ENCODE measurements around the gene LHX2. TPM values are rescaled to one million over a fixed set of nuclear protein-coding genes. Genes with fewer than 3 reads are reported as not detected.

LHX2 gene
- total and polyA plus RNA-seq, 2 experiments from 2014 or later, result not detected

DNA sequence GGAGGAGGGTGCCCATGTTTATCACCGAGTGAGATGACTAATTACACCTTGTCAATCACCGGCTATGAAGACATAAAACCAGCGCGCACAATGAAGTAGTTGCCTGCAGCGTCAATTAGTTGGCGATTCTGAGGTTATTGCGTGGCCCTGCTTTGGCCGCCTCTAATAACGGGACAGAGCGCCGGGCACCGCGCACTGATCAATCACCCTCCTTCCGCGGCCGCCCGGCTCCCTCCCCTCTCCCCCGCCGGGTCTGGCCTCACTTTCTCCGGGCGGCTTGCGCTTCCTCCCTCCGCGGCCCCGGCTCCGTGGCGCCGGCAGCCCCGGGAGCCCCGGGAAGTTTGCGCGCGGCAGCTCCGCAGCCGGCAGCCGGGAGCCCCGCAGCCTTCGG, 3.3 kb upstream of the LHX2 start:
- WGBS, 2 experiments (ENCODE audit: low coverage in 1 of 2, low lambda C conversion rate in 2 of 2, missing lambda C conversion rate in 2 of 2), result 3% methylated on average over 38 of the region's 38 CpGs
- in situ Hi-C loops (cut with MboI), result no loop called here
- H3K27ac ChIP-seq, result no peak overlapping the region
- H3K36me3 ChIP-seq (ENCODE audit: low read depth), result no peaks in the 10 kb centered on the region
- no peaks in the 10 kb centered on the region for H3K9me2 ChIP-seq (ENCODE audit: insufficient read depth)
- H4K20me1 ChIP-seq (ENCODE audit: insufficient read depth), result no peaks in the 10 kb centered on the region
- DNase-seq, result no peak
- H3K79me2 ChIP-seq (ENCODE audit: insufficient read depth), result no peaks in the 10 kb centered on the region
- H3K4me3 ChIP-seq, result no peak overlapping the region
- no peaks in the 10 kb centered on the region for H3K9me3 ChIP-seq (ENCODE audit: low read depth)
- no peak overlapping the region for H3K9ac ChIP-seq
- H3K27me3 ChIP-seq (replicated peaks; ENCODE audit: insufficient read depth), result peaks cover 88% of the 10 kb centered on the region
- no peak overlapping the region for H3K4me2 ChIP-seq (ENCODE audit: unreplicated experiment)
- H2AFZ ChIP-seq, result no peak overlapping the region
- H3F3A ChIP-seq (ENCODE audit: insufficient read depth), result no peaks in the 10 kb centered on the region
- H3K4me1 ChIP-seq (ENCODE audit: insufficient read depth), result no peaks in the 10 kb centered on the region
- TF ChIP-seq EZH2 (IDR thresholded peaks at IDR 0.05; ENCODE audit: insufficient read depth, poor library complexity, severe bottlenecking), result peak; percentile 87
- TF ChIP-seq EZH2phosphoT487 (IDR thresholded peaks at IDR 0.05; ENCODE audit: insufficient read depth, low read depth), result peak; percentile 18; the same call in 1 of the 2 replicates

DNA sequence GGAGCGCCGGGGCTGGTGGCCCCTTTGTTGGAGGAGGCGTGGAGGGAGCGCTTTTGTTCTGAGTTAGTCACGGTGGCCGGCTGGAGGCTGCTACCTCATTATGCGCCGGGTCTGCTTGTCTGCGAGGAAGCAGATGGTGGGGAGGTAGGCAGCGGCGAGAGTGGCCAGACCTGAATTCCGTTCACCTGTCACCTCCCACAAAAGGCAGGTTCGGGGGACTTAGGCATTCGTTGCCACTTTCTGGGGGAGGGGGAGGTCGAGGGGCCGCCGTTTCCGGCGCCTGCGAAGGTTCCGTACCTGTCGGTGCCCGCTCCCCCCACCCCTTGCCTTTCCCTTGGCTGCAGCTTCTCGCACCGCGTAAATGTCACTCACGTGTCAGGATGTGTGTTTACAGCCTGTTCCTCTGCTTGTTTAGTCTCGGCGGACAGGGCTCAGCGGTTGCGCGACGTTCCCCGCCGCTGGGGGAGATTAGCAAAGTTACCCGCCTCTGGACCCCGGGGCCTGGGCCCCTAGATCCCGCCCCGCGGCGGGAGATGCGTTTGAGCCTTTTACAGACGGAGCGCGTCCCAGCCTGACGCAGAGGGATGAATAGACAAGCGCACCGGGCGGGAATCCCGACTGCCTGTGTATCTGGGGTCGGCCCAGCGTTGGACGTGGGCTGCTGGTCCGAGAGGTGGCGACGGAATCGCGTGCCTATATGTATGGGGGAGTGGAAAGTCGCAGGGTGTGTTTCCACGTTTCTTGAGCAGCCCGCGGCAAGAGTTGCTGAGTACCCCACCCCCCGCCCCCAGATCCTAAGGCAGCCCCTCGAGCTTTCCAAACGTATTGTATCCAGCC, 2.7 kb upstream of the LHX2 start:
- WGBS, 2 experiments (ENCODE audit: low coverage in 1 of 2, low lambda C conversion rate in 2 of 2, missing lambda C conversion rate in 2 of 2), result 4% methylated on average over 55 to 65 of the region's 65 CpGs
- H3K4me3 ChIP-seq, result no peak overlapping the region
- in situ Hi-C loops (cut with MboI), result no loop called here
- H3K36me3 ChIP-seq (ENCODE audit: low read depth), result no peaks in the 10 kb centered on the region
- no peaks in the 10 kb centered on the region for H3K9me3 ChIP-seq (ENCODE audit: low read depth)
- DNase-seq, result no peak
- H4K20me1 ChIP-seq (ENCODE audit: insufficient read depth), result no peaks in the 10 kb centered on the region
- H3K4me1 ChIP-seq (ENCODE audit: insufficient read depth), result no peaks in the 10 kb centered on the region
- H2AFZ ChIP-seq, result no peak overlapping the region
- peaks cover 82% of the 10 kb centered on the region for H3K27me3 ChIP-seq (replicated peaks; ENCODE audit: insufficient read depth)
- no peaks in the 10 kb centered on the region for H3F3A ChIP-seq (ENCODE audit: insufficient read depth)
- no peak overlapping the region for H3K4me2 ChIP-seq (ENCODE audit: unreplicated experiment)
- H3K27ac ChIP-seq, result no peak overlapping the region
- H3K79me2 ChIP-seq (ENCODE audit: insufficient read depth), result no peaks in the 10 kb centered on the region
- no peak overlapping the region for H3K9ac ChIP-seq
- no peak for TF ChIP-seq EZH2phosphoT487 (IDR thresholded peaks at IDR 0.05; ENCODE audit: insufficient read depth, low read depth)
- TF ChIP-seq EZH2 (IDR thresholded peaks at IDR 0.05; ENCODE audit: insufficient read depth, poor library complexity, severe bottlenecking), result peak; percentile 8
- H3K9me2 ChIP-seq (ENCODE audit: insufficient read depth), result no peaks in the 10 kb centered on the region

DNA sequence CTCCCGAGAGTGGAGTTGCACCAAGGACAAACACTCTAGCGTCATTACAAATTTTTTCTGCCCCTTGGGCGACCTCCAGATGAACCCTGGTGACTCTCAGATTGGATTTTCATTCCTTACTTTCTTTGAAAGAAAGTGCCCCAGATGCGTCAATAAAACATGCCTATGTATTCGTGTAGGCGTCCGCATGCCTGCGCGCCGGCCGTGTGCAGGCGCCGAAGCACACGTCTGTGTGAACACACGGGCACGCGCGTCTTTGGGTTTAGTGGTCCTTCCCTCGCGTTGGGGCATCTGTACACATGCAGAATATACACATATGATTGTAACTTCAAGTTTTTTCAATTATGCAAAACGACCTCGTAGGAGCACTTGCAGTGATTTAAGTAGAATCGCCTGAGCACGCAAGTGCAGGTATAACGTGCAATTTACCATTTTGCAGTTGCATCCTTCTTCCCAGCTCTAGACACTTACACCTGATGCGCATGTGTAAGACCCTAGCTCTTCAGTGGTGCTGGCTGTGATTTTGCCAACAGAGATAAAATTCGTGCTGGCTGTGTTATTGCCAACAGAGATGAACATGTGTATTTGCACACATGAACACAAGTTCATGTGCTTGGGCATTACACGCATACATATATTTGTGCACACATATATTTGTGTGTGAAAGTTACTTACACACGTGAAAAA, 1.9 kb upstream of the LHX2 start:
- no peak overlapping the region for H3K9ac ChIP-seq
- DNase-seq, result no peak
- H4K20me1 ChIP-seq (ENCODE audit: insufficient read depth), result no peaks in the 10 kb centered on the region
- no peak overlapping the region for H3K4me2 ChIP-seq (ENCODE audit: unreplicated experiment)
- no peak overlapping the region for H3K4me3 ChIP-seq
- no peaks in the 10 kb centered on the region for H3F3A ChIP-seq (ENCODE audit: insufficient read depth)
- in situ Hi-C loops (cut with MboI), result no loop called here
- no peak overlapping the region for H3K27ac ChIP-seq
- peaks cover 79% of the 10 kb centered on the region for H3K27me3 ChIP-seq (replicated peaks; ENCODE audit: insufficient read depth)
- 32 to 41% methylated on average over 29 of the region's 29 CpGs for WGBS, 2 experiments (ENCODE audit: low coverage in 1 of 2, low lambda C conversion rate in 2 of 2, missing lambda C conversion rate in 2 of 2)
- no peaks in the 10 kb centered on the region for H3K9me3 ChIP-seq (ENCODE audit: low read depth)
- TF ChIP-seq EZH2 (IDR thresholded peaks at IDR 0.05; ENCODE audit: insufficient read depth, poor library complexity, severe bottlenecking) (no peak), EZH2phosphoT487 (IDR thresholded peaks at IDR 0.05; ENCODE audit: insufficient read depth, low read depth) (no peak)
- no peaks in the 10 kb centered on the region for H3K9me2 ChIP-seq (ENCODE audit: insufficient read depth)
- no peaks in the 10 kb centered on the region for H3K36me3 ChIP-seq (ENCODE audit: low read depth)
- no peaks in the 10 kb centered on the region for H3K79me2 ChIP-seq (ENCODE audit: insufficient read depth)
- H2AFZ ChIP-seq, result no peak overlapping the region
- no peaks in the 10 kb centered on the region for H3K4me1 ChIP-seq (ENCODE audit: insufficient read depth)

DNA sequence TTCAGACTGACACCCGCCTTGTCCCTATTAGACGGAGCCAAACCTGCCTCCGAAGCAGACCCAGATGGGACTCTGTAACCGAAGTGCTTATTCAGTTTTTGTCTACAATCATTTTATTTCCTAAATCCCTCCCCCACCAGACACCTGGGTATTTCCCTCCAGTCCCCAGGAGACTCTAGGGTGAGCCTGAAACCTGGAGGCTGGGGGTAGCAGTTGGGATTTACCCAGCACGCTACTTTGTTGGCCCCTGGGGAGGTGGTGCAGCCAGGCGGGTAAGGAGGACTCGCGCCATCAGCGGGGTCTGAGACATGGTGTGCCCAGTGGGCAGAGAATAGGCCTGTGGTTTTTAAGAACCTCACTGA, 1.3 kb upstream of the LHX2 start:
- no peak for DNase-seq
- Histone ChIP-seq H3K27me3 (replicated peaks; ENCODE audit: insufficient read depth) (peaks cover 73% of the 10 kb centered on the region), H3K4me2 (ENCODE audit: unreplicated experiment) (no peak overlapping the region), H3F3A (ENCODE audit: insufficient read depth) (no peaks in the 10 kb centered on the region), H3K9ac (no peak overlapping the region), H3K4me3 (no peak overlapping the region), H3K4me1 (ENCODE audit: insufficient read depth) (no peaks in the 10 kb centered on the region), H3K27ac (no peak overlapping the region), H4K20me1 (ENCODE audit: insufficient read depth) (no peaks in the 10 kb centered on the region), H3K9me2 (ENCODE audit: insufficient read depth) (no peaks in the 10 kb centered on the region), H3K79me2 (ENCODE audit: insufficient read depth) (no peaks in the 10 kb centered on the region), H3K9me3 (ENCODE audit: low read depth) (no peaks in the 10 kb centered on the region), H2AFZ (no peak overlapping the region), H3K36me3 (ENCODE audit: low read depth) (no peaks in the 10 kb centered on the region)
- TF ChIP-seq EZH2phosphoT487 (IDR thresholded peaks at IDR 0.05; ENCODE audit: insufficient read depth, low read depth) (no peak), EZH2 (IDR thresholded peaks at IDR 0.05; ENCODE audit: insufficient read depth, poor library complexity, severe bottlenecking) (no peak)
- WGBS, 2 experiments (ENCODE audit: low coverage in 1 of 2, low lambda C conversion rate in 2 of 2, missing lambda C conversion rate in 2 of 2), result 69 to 70% methylated on average over 9 of the region's 9 CpGs
- in situ Hi-C loops (cut with MboI), result no loop called here

All from GM23248 (cell line).